ENCODE results near the gene CPNE6. TPM values are rescaled to one million over a fixed set of nuclear protein-coding genes. Genes with fewer than 3 reads are reported as not detected.

Gene CPNE6
- total RNA-seq, 2 experiments from 2014 or later = not detected

DNA sequence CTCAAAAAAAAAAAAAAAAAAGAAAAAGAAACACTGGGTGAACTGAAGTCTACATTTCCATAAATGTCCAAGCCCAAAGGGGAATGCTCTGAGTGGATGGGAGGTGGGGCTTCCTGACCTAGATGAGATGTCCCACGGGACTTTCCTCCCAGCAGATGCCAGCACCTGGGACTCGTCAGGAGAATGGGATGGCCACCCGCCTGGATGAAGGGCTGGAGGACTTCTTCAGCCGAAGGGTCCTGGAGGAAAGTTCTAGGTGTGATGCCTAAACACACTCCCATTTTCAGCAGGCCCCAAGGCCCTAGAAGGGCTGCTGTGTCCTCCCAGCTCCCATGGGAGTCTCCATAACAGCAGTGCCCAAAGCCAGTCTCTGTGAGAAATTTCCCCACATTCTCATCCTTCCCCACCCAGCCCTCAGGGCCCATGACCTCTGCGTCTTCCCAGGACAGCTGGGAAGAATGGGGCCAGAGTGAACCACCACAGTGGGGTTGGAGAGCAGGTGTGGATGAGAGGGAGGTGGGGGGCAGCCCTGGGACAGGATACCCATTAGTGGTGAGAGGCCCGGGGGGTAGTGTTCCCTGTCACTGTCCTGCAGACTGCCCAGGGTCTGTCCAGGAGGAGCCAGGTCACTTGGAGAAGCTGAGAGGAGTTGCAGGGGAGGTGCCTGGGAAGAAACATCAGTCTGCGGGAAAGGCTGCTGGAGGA, 7.1 kb upstream of the CPNE6 start:
- Histone ChIP-seq H3K79me2 (ENCODE audit: insufficient read depth, low read depth, low read length) (no peaks in the 10 kb centered on the region), H3K4me3 (ENCODE audit: low read depth, low read length, poor library complexity, severe bottlenecking) (no peak overlapping the region), H3K9me3 (ENCODE audit: low read length) (no peaks in the 10 kb centered on the region), H3K27ac (ENCODE audit: low read depth, low read length, poor library complexity, severe bottlenecking) (no peak overlapping the region), H4K20me1 (ENCODE audit: insufficient read depth, low read length) (no peaks in the 10 kb centered on the region), H3K4me2 (ENCODE audit: low read length) (no peak overlapping the region), H3K36me3 (ENCODE audit: insufficient read depth, low read length) (no peaks in the 10 kb centered on the region), H3K4me1 (ENCODE audit: insufficient read depth, low read length, poor library complexity, severe bottlenecking) (no peaks in the 10 kb centered on the region), H3K9me2 (ENCODE audit: insufficient read depth, low read length) (no peaks in the 10 kb centered on the region), H2AFZ (ENCODE audit: low read length) (no peak overlapping the region)
- TF ChIP-seq EZH2phosphoT487 (IDR thresholded peaks at IDR 0.05; ENCODE audit: borderline replicate concordance, low read depth, low read length) (no peak), CTCF (conservative IDR thresholded peaks at IDR 0.05; ENCODE audit: low read length) (no peak)
- no TSS peak for BruUV-seq (replicated peaks)
- ChIA-PET POLR2A (interaction anchor here (0.7 kb wide), 1 partner anchor 10 kb away, joined by 3 read pairs; no protein-coding TSS in a partner anchor), CTCF (ENCODE audit: unreplicated experiment) (no interaction called here)
- DNase-seq (ENCODE audit: low spot score) = no peak
- intact Hi-C loops (cut with micrococcal nuclease; ENCODE audit: unreplicated experiment) = no loop called here

DNA sequence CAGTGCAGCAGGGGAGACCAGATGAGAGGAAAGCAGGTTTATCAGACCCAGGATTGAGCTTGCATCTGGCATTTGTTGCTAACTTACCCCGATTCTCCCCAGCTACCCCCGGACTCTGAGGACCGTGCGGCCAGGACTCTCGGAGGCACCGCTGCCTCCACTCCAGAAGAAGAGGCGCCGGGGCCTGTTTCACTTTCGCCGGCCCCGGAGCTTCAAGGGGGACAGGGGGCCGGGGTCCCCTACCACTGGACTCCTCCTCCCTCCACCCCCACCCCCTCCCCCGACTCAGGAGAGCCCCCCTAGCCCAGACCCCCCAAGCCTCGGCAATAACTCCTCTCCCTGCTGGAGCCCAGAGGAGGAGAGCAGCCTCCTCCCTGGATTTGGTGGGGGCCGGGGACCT, 6.5 kb upstream of the CPNE6 start:
- BruUV-seq (replicated peaks) = no TSS peak
- POLR2A ChIA-PET = no interaction called here
- TF ChIP-seq EZH2phosphoT487 (IDR thresholded peaks at IDR 0.05; ENCODE audit: borderline replicate concordance, low read depth, low read length) = no peak
- no peak for TF ChIP-seq CTCF (conservative IDR thresholded peaks at IDR 0.05; ENCODE audit: low read length)

DNA sequence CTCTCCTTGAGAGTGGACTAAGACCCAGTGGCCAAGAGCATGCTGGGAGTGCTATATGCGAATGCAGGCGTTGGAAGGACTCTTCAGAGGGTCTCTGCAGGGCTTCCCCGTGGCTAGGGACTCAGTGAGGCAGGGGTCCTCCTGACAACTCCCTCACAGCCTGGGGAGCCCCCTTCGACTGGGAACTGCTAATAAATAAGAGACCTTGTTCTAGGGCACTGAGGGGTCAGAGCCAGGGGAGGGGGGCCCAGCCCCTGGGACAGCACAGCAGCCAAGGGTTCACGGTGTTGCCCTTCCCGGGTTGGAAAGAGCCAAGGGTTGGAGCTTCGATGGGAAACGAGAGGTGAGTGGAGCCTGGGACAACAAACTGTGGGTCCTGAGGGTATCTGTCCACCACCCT, 6.0 kb upstream of the CPNE6 start:
- Histone ChIP-seq H3K9me3 (ENCODE audit: low read length) (no peaks in the 10 kb centered on the region), H3K9me2 (ENCODE audit: insufficient read depth, low read length) (no peaks in the 10 kb centered on the region), H3K4me2 (ENCODE audit: low read length) (no peak overlapping the region), H3K36me3 (ENCODE audit: insufficient read depth, low read length) (no peaks in the 10 kb centered on the region), H3K79me2 (ENCODE audit: insufficient read depth, low read depth, low read length) (no peaks in the 10 kb centered on the region), H3K4me3 (ENCODE audit: low read depth, low read length, poor library complexity, severe bottlenecking) (no peak overlapping the region), H4K20me1 (ENCODE audit: insufficient read depth, low read length) (no peaks in the 10 kb centered on the region), H2AFZ (ENCODE audit: low read length) (no peak overlapping the region), H3K4me1 (ENCODE audit: insufficient read depth, low read length, poor library complexity, severe bottlenecking) (no peaks in the 10 kb centered on the region), H3K27ac (ENCODE audit: low read depth, low read length, poor library complexity, severe bottlenecking) (no peak overlapping the region)
- intact Hi-C loops (cut with micrococcal nuclease; ENCODE audit: unreplicated experiment) = no loop called here
- ChIA-PET POLR2A (no interaction called here), CTCF (ENCODE audit: unreplicated experiment) (interaction anchor here (0.6 kb wide), 1 partner anchor 11 kb away, joined by 3 read pairs; no protein-coding TSS in a partner anchor)
- no peak for DNase-seq (ENCODE audit: low spot score)
- BruUV-seq (replicated peaks) = no TSS peak
- TF ChIP-seq CTCF (conservative IDR thresholded peaks at IDR 0.05; ENCODE audit: low read length) (no peak), EZH2phosphoT487 (IDR thresholded peaks at IDR 0.05; ENCODE audit: borderline replicate concordance, low read depth, low read length) (no peak)

More for the DNA sequence above, 6.5 kb upstream of the CPNE6 start:
- Histone ChIP-seq H3K27ac (ENCODE audit: low read depth, low read length, poor library complexity, severe bottlenecking) (no peak overlapping the region), H3K4me3 (ENCODE audit: low read depth, low read length, poor library complexity, severe bottlenecking) (no peak overlapping the region), H3K4me2 (ENCODE audit: low read length) (no peak overlapping the region), H3K4me1 (ENCODE audit: insufficient read depth, low read length, poor library complexity, severe bottlenecking) (no peaks in the 10 kb centered on the region), H4K20me1 (ENCODE audit: insufficient read depth, low read length) (no peaks in the 10 kb centered on the region), H3K9me3 (ENCODE audit: low read length) (no peaks in the 10 kb centered on the region), H3K36me3 (ENCODE audit: insufficient read depth, low read length) (no peaks in the 10 kb centered on the region), H2AFZ (ENCODE audit: low read length) (no peak overlapping the region), H3K9me2 (ENCODE audit: insufficient read depth, low read length) (no peaks in the 10 kb centered on the region), H3K79me2 (ENCODE audit: insufficient read depth, low read depth, low read length) (no peaks in the 10 kb centered on the region)
- CTCF ChIA-PET (ENCODE audit: unreplicated experiment) = interaction anchor here (0.6 kb wide), 1 partner anchor 11 kb away, joined by 3 read pairs; no protein-coding TSS in a partner anchor
- intact Hi-C loops (cut with micrococcal nuclease; ENCODE audit: unreplicated experiment) = no loop called here
- no peak for DNase-seq (ENCODE audit: low spot score)

Measured in OCI-LY7 (cell line).